ENCODE results near the gene MYRIP.
"Not testable (repeated sequence)": the region's sequence is repeated elsewhere in the genome, so short reads cannot be mapped to it uniquely, and the experiment has no call there.

MYRIP gene

DNA sequence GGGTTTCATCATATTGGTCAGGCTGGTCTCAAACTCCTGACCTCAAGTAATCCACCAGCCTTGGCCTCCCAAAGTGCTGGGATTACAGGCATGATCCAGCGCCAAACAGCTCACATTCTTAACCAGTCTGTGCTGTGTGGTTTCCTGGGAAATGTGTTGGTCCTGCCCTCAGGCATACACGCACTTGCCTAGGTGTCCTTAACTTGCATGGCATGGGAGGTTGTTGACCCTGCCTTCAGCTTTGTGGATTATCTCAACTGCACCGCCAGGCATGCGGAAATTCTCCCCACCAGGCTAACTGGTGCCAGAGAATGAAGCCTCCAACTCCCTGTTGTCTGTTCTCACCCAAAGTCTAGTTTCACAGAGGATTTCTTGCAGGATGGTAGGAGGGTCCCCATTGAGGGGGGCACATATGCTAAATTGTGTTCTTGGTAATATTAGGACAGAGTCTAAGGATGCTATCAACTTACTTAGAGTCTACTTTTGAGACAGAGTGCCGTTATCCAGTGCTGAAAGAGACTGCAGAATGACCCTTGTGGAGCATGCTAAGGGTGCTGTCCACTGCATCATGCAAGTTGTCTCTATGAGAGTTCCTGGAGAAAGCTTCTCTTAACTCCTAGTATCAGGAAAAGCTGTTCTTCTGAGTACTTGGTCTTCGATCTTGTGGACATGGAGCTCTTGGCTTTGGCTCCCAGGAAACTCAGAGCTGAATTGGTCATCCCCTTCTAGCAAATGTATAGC is 438.5 kb downstream of the MYRIP start:
- no peak for DNase-seq

DNA sequence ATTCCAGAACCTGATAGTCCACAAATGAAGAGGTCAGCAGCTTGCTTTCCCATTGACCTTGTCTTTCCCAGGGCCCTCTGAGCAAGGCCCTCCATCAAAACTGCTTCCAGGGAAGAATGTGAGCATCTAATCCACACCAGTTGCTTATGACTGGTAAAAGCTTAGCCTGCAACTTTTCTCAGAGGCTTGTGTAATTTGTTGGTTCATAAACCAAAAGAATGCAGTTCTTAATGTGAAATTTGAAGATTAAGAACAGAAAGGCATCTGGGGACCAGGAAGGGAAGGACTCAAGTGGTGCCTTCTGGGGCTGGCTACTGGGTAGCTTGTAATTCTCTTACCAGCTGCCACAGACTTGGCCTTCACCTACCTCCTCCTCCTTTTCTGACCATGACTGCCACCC is 439.2 kb downstream of the MYRIP start:
- DNase-seq, result no peak

DNA sequence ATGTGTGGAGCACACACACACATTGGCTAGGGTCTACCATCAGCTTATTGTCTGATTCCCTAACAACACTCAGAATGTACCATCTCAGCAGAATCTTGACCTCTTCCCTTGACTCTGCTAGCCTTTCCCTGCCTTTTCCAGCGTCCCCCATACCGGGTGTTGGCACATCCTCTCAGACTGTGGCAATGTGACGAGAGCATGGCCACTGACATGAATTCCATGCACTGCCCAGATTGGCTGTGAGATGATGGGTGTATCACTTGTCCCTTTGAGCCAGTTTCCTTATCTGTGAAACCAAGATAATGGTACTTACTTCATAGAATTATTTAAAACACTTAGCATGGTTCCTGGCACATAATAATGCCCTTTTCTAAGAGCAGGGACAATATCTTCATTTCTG is 439.8 kb downstream of the MYRIP start:
- DNase-seq, result no peak

DNA sequence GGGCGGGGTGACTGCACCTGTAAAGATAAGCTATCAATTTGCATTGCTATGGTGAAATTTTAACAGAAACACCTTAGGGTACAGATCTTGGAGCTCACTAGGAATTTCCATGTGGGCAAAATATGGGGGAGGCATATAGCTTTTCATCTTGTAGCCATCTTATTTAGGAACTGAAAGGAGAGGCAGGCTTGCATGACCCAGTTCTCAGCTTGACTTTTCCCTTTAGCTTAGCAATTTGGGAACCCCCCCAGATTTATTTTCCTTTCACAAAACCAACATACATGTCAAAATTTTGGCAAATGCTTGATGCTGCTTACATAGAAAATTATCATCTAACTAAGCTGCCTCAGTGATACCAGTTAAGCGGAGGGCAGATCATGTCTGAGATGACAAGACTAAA is 445.1 kb downstream of the MYRIP start:
- no peak for DNase-seq

DNA sequence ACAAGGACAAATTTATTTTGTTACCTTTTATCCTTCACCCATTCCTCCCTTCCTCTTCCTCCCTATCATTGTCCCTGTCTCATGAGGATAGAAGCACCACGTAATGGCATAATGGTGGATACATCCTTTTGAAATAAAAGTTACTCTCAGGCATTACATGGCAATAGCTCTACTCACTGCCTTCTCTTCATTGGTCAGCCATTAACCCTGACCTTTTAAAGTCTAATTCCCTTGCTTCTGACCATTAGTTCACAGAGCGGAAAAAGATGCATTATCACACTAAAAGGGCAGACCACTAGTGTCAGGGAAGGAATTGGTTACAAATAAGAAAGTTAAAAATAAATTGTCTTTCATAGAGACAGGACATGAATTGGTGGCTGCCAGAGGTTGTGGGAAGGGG is 445.5 kb downstream of the MYRIP start:
- DNase-seq, result no peak

DNA sequence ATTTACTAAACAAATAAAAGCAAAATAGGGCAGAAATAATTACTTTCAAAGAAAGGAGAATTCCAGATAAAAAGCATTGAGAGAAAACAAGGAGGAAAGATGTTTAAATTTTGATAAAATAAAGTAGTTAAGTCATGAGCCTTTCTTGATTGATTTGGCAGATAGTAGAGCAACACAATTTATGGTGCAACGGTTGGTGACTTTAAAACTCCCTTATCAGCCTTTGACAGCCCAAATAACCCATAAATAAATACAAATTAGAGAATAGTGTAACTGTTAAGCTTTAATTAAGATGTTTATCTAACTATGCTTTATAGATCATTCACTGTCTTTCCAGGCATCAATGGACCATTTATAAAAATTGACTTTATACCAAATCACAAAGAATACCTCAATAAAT is 446.1 kb downstream of the MYRIP start:
- DNase-seq, result no peak

DNA sequence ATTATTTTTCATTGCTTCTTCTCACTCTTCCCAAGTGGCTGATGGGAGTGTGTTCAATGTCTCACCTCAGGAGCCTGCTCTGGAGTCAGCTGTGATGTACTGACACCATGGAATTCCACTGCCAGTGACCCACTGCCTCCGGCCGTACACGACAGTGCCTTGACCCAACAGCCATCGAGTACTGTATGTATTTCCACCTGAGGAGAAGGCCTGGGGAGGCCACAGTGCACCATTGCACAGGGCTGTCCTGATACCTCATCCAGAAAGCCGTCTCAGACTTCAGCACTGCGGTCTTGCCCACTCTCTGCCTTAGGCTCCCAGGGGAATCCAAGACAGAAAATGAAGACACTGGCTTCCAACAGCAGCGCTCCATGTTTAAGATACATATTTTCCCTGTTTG is 448.7 kb downstream of the MYRIP start:
- DNase-seq, result no peak

DNA sequence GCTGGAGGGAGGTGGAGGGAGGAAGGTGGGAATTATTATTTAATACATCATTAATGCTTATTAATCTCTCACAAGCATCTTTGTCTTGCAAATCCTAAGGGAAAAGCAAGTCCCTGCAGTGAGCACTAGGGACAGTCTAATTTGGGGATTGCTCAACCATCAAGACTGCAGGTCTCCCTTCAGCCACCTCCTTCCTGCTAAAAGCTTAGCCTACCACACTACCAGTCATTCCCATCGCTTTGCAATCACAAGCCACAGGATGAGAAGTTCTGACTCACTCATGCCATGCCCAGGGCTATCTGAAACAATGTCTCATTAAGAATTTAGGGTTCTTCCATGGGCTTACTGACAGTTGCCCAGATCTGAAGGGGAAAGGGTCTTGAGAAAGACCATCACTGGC is 449.1 kb downstream of the MYRIP start:
- DNase-seq, result no peak

DNA sequence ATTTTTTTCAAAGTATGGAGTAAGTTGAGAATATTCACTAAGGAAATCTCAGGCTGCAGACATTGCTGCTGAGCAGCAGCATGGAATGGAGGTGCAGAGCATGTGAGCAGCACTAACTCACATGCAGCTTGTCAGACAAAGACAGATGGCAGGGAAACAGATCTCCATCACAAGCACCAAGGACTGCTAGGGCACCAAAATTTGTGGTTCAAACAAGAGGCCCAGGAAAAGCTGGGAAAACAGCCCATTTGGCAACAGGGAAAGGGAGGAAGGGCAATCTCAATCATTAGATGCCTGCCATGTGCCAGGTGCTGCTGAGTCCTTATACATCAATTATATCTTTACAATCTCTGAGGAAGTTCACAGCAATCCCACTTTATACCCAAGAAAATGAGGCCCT is 452.9 kb downstream of the MYRIP start:
- no peak for DNase-seq

DNA sequence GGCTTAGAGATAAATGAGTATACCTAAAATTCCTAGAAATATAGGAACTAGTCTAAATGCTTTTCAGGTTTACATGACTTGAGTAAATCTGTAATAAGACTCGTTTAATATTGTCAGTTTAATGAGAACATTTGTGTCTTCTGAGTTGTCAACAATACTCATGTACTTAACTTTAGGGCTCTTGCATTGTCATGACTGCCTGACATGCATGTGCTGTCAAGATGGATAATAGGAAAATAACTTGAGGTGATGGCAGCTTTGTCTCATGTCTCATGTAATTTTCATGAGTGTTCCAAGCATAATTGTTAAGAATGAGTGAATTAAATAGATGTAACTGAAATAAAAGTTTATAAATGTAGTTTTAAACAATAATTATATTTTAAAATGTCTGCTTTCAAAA is 455.0 kb downstream of the MYRIP start:
- no peak for DNase-seq

DNA sequence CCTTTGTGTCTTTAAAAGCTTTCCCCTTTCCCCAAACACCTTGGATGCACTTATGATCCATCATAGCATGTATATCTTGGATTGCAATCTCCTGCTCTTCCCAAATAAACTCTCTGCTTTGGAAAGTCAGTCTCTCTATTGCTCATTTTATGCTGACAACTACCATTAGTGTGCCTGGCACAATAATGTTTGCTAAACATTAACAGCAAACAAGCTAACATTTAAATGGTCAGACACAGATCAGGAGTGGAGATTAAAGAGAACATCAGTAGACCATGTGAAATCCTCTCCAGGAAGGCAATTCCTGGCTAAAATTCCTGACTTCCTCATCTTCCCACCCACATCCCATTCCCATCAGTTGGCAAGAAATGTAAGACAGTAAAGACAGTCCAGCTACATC is 455.8 kb downstream of the MYRIP start:
- no peak for DNase-seq

DNA sequence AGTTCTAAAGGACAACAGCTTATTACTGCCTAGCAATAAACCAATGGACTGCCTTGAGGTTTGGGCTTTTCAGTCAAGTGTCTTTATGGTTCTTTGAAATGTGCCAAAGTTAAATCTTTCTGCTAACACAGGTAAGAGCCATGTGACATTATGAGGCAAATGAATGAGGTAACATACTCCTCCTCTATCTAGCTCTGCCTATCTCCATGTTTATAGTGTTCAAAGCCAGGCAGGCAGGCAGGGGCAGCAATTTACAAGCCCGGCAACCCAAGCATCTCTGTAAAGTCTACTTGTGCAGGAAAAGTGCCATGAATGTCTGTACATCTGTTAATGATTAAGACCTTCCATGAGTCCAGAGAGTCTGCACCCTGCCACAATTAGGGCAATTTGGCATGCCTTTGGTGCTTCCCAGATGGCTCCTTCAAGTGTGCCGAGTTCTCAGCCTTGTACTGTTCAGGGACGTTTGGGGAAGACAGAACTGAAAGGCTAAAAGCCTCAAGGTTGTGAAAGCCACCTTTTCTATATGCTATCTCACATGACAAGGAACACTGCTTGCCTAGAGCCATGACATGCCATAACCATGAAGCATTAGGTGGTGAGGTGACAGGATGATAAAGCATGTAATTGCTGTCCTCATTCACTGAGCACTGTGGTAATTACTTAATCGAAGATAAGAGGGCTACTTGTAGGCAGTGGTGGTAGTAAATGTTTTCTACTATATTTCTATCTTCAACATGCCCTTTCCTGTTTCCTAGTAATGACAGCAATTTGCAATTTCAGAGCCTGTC is 458.7 kb downstream of the MYRIP start:
- no peak for DNase-seq

DNA sequence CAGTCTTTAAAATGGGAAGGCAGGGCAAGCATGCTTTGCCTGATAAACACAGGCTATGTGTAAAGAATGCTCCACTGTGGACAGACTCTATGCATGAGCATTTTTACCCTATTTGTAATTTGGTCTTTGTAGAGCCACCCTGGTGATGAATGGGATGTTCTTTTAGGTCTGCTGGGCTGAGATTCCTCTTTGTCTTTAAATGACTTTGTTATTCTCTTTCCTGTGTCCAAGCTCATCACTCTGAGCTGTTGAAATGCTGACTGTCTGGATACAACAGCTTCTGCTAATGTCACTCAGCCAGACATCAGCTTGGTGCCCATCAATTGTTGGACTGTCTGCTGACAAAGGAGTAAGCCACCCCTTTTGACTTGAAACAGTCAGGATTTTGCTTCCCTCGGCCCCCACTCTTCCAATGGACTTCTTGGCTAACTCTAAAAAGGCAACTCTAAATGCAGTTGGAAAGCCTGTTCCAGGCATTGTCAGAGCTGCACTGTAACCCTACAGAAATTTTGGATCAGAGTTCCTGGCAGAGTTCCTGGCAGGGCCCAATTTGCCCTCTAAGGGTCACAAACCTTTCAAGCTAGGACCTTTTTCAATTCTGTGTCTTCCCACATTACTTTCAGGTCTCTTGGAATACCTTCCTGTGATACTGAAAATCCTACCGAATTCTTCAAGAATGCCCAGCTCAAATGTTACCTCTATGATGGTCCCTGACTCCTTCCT is 459.6 kb downstream of the MYRIP start:
- DNase-seq, result no peak

DNA sequence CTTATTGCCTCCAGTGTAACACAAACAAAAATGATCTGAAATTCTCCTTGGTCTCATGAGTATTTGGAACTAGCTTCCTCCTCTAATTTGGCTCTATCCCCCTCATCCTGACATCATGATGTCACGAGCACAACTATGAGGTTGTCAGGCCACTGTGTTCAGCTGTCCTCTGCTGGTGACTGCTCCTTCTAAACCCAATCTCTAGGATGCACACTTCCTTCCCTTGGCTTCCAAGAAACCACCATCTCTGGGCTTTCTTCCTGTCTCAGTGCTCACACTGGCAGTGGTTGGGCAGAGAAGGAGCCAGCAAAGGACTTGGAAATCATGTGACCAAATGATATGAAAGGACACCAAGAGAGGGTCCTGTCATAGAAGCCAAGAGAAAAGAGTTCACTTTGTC is 469.4 kb downstream of the MYRIP start:
- DNase-seq, result no peak

DNA sequence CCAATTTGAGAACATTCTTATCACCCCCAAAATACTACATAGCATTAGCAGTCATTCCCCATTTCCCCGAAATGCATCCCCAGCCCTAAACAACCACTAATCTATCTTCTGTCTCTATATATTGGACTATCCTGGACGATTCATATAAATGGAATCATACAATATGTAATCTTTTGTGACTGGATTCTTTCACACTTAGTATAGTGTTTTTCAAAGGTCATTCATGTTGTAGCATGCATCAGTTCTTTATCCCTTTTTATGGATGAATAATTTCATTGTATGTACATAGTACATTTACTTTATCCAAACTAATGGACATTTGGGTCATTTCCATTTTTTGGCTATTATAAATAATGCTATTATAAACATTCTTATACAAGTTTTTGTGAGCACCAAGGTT is 472.6 kb downstream of the MYRIP start:
- DNase-seq, result no peak

DNA sequence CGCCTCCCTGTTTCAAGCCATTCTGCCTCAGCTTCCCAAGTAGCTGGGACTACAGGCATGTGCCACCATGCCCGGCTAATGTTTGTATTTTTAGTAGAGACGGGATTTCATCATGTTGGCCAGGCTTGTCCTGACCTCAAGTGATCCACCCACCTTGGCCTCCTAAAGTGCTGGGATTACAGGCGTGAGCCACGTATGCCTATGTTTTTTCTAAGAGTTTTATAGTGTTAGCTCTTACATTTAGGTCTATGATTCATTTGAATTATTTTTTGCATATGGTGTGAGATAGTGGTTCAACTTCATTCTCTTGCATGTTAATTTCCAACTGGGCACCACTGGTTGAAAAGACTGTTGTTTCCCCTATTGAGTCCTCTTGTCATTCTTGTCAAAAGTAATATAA is 473.6 kb downstream of the MYRIP start:
- not testable (repeated sequence) for DNase-seq

DNA sequence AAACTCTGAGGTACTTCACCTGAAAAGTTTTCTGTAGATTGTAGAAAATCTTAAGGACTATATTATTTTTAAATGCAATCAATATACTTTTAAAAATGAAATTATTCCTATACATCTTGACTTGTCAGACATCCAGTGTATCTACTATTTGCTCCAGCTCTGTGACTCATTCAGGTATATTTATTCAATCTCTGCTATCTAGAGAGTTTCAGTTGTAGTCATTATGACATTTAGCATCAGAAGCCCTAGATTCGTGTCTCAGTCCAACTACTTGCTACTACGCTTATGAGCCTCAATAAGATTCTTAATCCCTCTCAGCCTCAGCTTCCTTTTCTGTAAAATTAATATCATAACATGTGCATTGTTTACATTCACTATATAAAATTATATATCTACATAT is 477.8 kb downstream of the MYRIP start:
- no peak for DNase-seq

DNA sequence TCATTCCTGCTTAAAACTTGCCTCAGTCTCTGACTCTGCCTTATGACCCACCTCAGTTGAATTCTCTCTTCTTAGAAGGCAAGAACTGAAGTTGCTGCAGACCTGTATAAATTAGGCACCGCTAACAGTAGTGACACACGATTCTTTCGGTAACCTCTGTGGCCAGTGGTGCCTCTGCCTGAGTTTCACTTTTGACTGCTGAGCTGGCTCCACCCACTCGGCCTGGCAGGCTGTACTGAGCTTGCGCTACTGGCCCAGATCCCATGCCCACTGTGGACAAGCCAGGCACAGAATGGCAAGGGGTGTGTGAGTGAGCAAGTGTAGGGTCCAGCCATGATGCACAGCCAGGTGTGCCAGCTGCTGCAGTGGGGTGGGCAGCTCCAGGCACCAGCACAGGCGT is 481.0 kb downstream of the MYRIP start:
- peak; percentile 16 for DNase-seq

DNA sequence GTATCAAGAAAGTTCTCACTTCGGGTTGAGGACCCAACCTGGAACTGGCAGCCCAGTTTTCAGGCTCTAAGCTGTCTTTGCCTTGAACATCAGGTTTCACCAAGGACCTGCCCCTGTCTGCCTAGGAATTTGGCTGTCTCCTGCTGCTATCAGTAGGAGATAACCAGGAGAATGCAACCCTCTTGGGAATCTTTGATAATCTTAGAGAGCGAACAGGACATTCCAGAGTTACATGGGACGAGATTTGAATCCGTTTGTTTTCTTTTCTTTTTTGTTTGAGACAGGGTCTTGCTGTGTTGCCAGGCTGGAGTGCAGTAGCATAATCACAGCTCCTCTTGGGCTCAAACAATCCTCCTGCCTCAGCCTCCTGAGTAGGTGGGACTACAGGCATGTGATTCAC is 482.1 kb downstream of the MYRIP start:
- no peak for DNase-seq

DNA sequence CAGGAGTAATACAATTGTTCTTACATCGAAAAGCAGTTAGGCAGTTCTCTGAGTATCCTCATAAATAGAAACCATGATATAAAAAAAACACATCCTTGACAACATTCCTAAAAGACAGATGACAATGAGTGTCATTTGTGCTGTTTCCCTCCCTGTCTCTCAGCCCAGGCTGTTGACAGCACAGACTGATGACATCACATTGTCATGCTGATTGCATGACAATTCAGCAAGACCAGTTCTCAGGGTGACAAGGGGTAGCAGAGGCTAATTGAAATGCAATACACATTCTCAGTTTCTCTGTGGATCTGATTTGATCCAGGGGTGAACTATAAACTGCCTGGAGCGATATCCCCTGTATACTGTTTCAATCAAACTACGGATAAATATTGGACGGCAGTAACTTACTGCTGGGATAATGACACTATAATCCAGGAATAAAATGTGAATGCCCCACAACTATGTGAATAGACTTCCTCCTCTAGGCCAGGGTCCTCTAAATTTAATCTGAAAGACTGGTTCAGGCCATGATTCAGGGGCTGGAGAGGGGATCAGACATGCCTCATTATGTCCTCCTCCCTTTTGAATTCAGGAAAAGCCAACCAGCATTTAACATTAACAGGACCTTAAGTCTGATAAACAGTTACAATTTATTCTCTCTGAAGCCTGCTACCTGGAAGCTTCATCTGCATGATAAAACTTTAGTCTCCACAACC is 483.4 kb downstream of the MYRIP start:
- no peak for DNase-seq

DNA sequence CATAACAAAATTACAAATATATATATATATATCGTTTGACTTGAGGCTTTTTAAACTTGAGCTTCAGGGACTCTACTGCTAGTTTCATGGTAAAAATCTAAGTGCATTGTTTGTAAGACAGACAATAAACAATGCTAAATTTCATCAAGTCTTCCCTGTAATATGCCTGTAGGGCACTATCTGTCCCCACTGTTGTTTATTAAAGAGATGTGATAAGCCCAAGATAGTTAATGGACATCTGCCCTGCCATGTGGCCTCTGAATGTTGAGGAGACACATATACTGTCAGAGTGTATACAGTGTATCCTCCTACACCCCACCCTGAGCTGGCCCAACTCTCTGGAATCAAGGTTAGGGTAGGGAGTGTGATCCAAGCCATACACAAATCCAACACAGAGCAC is 485.0 kb downstream of the MYRIP start:
- DNase-seq, result no peak

DNA sequence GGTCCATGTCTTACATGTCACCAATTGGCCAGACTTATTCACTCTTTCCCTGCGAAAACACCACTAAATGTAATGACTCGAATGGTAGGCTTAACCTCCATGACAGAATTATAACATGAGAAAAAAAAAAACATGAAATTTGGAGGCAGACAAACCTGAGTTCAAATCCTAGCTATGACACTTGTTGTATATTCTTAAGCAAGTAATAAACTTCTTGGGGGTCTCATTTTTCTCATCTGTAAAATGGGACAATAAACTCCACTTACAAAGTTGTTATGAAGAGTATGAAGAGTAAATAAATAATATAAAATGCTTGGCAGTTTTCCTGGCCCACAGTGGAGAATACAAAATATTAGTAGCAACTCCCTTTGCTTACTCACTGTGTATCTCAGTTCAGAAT is 488.7 kb downstream of the MYRIP start:
- DNase-seq, result no peak

DNA sequence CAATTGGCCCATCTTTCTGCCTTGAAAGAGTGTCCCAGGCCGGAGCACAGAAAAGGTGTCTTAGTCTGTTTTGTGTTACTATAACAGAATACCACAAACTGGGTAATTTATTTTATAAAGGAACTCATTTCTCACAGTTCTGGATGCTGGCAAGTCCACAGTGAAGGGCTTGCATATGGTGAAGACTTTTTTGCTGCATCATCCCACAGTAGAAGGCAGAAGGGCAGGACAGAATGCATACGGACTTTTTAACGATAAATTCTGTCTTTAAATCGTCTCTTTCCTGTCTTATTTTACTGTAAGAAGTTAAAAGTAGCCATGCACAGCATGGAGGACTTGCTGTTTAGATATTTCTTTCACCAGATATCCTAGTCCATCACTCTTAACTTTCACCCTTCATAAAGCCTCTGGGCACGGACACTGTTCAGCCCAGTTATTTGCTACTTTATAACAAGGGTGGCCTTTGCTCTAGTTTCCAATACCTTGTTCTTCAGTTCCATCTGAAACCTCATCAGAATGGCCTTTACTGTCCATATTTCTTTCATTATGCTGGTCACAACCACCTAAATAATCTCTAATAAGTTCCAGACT is 489.8 kb downstream of the MYRIP start:
- DNase-seq, result no peak

Data from CD4-positive, alpha-beta T cell treated with Interleukin-17A for 4 hours (primary cell).